Measurements from ENCODE around the gene GRIN1.

DNA sequence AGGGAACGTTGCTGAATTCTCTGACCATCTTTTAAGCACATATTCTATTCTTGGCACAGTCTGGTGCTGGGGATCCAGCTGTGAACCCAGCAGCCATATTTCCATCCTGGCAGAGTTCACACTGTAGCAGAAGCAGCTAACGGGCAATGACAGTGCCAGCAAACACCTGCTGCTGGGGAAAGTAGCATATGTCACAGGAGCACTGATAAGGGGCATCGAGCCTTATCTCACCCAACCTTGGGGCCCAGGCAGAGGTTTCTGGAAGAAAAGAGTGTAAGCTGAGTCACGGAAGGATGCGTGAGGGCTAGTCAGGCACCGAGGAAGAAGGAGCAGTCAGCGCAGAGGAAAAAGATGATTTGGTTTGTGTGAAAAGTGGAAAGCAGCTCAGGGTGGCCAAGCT lies 67.6 kb downstream of the GRIN1 start:
- TF ChIP-seq, protein P1, sequence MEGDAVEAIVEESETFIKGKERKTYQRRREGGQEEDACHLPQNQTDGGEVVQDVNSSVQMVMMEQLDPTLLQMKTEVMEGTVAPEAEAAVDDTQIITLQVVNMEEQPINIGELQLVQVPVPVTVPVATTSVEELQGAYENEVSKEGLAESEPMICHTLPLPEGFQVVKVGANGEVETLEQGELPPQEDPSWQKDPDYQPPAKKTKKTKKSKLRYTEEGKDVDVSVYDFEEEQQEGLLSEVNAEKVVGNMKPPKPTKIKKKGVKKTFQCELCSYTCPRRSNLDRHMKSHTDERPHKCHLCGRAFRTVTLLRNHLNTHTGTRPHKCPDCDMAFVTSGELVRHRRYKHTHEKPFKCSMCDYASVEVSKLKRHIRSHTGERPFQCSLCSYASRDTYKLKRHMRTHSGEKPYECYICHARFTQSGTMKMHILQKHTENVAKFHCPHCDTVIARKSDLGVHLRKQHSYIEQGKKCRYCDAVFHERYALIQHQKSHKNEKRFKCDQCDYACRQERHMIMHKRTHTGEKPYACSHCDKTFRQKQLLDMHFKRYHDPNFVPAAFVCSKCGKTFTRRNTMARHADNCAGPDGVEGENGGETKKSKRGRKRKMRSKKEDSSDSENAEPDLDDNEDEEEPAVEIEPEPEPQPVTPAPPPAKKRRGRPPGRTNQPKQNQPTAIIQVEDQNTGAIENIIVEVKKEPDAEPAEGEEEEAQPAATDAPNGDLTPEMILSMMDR (IDR thresholded peaks at IDR 0.05; ENCODE audit: low read length) = no peak
- no peak for TF ChIP-seq EZH2 (IDR thresholded peaks at IDR 0.05; ENCODE audit: borderline replicate concordance, low read length)

Data from OCI-LY1 (cell line).